Loucy (cell line): ENCODE data around the gene HIVEP1.

Experiments used
- EZH2phosphoT487 ChIP-seq: fragments of 200-600 bp; IDR thresholded peaks from 2 replicates; pipeline ENCODE4 v1.6.1; 2018; ENCODE audit warnings: antibody characterized with exemption, mild to moderate bottlenecking, moderate library complexity, borderline replicate concordance
- TF ChIP-seq, protein P1 (sequence below): fragments of 200-600 bp; sonication (generic); conservative IDR thresholded peaks from 2 replicates; pipeline ENCODE4 v1.5.1; 2014; ENCODE audit warnings: mild to moderate bottlenecking, antibody characterized with exemption, low read length

DNA sequence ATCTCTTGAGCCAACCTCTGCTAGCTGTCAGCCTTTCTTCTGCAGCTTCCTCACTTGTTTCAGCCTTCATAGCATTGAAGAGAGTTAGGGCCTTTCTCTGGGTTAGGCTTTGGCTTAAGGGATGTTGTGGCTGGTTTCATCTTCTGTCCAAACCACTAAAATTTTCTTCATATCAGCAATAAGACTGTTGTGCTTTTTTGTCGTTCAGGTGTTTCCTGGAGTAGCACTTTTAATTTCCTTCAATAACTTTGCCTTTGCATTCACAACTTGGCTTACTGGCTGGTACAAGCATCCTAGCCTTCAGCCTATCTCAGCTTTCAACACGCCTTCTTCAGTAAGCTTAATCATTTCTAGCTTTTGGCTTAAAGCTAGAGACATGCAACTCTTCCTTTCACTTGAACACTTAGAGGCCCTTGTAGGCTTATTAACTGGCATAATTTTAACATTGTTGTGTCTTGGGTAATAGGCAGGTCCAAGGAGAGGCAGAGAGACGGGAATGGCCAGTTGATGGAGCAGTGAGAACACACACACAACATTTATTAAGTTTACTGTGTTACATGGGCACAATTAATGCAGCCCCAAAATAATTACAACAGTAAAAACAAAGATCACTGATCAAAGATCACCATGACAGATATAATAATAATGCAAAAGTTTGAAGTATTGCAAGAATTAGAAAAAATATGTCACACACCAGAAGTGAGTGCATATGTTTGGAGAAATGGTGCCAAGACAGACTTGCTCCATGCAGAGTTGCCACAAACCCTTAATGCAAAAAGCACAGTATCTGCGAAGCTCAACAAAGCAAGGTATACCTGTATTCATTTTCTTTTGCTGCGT is 98.6 kb downstream of the HIVEP1 start:
- TF ChIP-seq, protein P1, sequence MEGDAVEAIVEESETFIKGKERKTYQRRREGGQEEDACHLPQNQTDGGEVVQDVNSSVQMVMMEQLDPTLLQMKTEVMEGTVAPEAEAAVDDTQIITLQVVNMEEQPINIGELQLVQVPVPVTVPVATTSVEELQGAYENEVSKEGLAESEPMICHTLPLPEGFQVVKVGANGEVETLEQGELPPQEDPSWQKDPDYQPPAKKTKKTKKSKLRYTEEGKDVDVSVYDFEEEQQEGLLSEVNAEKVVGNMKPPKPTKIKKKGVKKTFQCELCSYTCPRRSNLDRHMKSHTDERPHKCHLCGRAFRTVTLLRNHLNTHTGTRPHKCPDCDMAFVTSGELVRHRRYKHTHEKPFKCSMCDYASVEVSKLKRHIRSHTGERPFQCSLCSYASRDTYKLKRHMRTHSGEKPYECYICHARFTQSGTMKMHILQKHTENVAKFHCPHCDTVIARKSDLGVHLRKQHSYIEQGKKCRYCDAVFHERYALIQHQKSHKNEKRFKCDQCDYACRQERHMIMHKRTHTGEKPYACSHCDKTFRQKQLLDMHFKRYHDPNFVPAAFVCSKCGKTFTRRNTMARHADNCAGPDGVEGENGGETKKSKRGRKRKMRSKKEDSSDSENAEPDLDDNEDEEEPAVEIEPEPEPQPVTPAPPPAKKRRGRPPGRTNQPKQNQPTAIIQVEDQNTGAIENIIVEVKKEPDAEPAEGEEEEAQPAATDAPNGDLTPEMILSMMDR, result no peak
- no peak for TF ChIP-seq EZH2phosphoT487
